T47D (cell line): ENCODE measurements around the gene LTB4R2.

Experiments used
- DNase-seq, 2 experiments: peaks; one replicate each; pipeline versions ENCODE4 v3.0.0 to v3.0.0-alpha.2; 2011 to 2012; ENCODE audit warnings: low read depth in 1 of 2, low spot score in 1 of 2
- JUND ChIP-seq: IDR thresholded peaks from 2 replicates; pipeline ENCODE4 v1.6.1; 2012; ENCODE audit warnings: low read depth
- in situ Hi-C: cut with HindIII; loops from 2 replicates; pipeline ENCODE4 v1.10.0; 2016; ENCODE audit warnings: low sequenced_read_pairs, low pct_unique_long_range_greater_than_20kb

The LTB4R2 gene

GRCh38 chr14:24311837-24312615 is 2.1 kb downstream of the LTB4R2 start:
- no peak for DNase-seq
- in situ Hi-C loops: no loop called here
- TF ChIP-seq JUND: no peak

GRCh38 chr14:24312736-24313507 is 3.0 kb downstream of the LTB4R2 start:
- TF ChIP-seq JUND: no peak
- no peak for DNase-seq
- in situ Hi-C loops: no loop called here

GRCh38 chr14:24313913-24314312 is 4.0 kb downstream of the LTB4R2 start:
- no peak for TF ChIP-seq JUND
- in situ Hi-C loops: no loop called here
- no peak for DNase-seq

DNA sequence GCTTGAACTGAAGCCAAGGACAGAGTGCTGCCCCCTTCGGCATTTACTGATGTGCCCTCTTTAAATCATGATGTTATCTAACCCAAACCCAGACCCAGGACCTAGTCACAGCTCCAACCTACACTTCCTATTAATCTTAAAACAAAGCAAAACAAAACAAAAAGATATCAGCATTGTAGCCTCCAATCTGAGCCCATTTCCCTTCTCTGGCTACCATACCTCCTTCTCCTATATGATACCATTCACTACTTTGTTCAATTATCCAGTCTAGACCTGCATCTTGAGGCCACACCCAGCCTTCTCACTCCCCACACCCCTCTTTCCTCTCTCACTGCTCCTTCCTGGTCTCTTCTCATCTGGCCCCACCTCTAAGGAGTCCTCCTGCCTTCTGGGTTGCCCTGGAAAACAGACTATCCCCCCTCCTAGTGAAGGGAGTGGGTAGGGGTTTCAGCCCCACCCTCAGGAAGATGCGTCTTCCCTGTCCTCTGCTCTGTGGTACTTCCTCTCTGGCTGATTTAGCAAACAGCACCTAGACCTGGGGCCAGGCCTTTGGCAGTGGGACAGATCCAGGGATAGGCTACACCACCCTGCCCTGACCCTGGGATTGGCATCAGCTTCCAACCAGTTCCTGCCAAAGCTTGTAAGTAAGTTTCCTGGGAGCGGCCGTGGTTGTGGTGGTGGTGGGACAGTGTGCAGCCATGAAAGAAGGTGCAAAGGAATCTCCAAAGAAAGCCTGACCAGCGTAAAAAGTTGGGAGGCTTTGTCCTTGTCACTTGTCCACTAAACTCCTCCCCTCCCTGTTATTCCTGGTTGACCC is 4.6 kb downstream of the LTB4R2 start:
- in situ Hi-C loops: no loop called here
- TF ChIP-seq JUND: no peak
- no peak for DNase-seq

- in situ Hi-C loops: no loop called here
- no peak for TF ChIP-seq JUND
- no peak for DNase-seq
Observed at GRCh38 chr14:24315243-24315806, 5.4 kb downstream of the LTB4R2 start.

DNA sequence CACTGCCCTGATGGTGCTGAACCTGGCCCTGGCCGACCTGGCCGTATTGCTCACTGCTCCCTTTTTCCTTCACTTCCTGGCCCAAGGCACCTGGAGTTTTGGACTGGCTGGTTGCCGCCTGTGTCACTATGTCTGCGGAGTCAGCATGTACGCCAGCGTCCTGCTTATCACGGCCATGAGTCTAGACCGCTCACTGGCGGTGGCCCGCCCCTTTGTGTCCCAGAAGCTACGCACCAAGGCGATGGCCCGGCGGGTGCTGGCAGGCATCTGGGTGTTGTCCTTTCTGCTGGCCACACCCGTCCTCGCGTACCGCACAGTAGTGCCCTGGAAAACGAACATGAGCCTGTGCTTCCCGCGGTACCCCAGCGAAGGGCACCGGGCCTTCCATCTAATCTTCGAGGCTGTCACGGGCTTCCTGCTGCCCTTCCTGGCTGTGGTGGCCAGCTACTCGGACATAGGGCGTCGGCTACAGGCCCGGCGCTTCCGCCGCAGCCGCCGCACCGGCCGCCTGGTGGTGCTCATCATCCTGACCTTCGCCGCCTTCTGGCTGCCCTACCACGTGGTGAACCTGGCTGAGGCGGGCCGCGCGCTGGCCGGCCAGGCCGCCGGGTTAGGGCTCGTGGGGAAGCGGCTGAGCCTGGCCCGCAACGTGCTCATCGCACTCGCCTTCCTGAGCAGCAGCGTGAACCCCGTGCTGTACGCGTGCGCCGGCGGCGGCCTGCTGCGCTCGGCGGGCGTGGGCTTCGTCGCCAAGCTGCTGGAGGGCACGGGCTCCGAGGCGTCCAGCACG is 6.1 kb downstream of the LTB4R2 start:
- TF ChIP-seq JUND: no peak
- in situ Hi-C loops: no loop called here
- no peak for DNase-seq

DNA sequence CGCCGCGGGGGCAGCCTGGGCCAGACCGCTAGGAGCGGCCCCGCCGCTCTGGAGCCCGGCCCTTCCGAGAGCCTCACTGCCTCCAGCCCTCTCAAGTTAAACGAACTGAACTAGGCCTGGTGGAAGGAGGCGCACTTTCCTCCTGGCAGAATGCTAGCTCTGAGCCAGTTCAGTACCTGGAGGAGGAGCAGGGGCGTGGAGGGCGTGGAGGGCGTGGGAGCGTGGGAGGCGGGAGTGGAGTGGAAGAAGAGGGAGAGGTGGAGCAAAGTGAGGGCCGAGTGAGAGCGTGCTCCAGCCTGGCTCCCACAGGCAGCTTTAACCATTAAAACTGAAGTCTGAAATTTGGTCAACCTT is 6.6 kb downstream of the LTB4R2 start:
- DNase-seq: no peak
- in situ Hi-C loops: no loop called here
- no peak for TF ChIP-seq JUND

- DNase-seq: no peak
- in situ Hi-C loops: no loop called here
- TF ChIP-seq JUND: no peak
Observed at GRCh38 chr14:24317141-24317928, 7.4 kb downstream of the LTB4R2 start.

DNA sequence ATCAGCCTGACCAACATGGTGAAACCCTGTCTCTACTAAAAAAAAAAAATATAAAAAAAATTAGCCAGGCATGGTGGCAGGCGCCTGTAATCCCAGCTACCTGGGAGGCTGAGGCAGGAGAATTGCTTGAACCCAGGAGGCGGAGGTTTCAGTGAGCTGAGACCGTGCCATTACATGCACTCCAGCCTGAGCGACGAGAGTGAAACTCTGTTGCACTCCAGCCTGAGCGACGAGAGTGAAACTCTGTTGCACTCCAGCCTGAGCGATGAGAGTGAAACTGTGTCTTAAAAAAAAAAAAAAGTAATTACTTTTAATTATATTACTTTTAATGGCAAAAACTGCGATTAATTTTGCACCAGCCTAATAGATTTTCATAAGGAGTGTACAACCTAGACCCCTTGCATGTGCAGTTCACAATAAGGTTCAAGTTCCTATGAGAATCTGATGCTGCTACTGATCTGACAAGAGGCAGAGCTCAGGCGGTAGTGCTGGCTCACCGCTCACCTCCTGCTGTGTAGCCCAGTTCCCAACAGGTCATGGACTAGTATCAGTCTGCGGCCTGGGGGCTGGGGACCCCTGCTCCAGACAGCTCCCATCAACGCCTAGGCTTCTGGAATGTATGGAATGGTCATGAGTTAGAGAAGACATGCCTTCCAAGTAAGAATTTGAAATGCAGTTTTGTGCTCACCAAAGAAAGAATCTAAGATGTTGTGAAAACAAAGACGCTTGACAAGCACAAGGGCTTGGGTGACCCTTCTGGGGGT is 11.5 kb downstream of the LTB4R2 start:
- DNase-seq: no peak
- no peak for TF ChIP-seq JUND
- in situ Hi-C loops: no loop called here

GRCh38 chr14:24322672-24323071 is 12.7 kb downstream of the LTB4R2 start:
- no peak for TF ChIP-seq JUND
- DNase-seq: no peak
- in situ Hi-C loops: no loop called here

- in situ Hi-C loops: no loop called here
- TF ChIP-seq JUND: no peak
- no peak for DNase-seq
Observed at GRCh38 chr14:24323341-24323740, 13.4 kb downstream of the LTB4R2 start.
